Measurements from ENCODE around the gene LRRK1. TPM values are rescaled to one million over a fixed set of nuclear protein-coding genes. Genes with fewer than 3 reads are reported as not detected.

The LRRK1 gene
- total RNA-seq, 1 donor from 2014 or later: 0.86 TPM

- Mint-ChIP-seq H3K4me1 (ENCODE audit: low read depth) (no peaks in the 10 kb centered on the region), H3K4me3 (ENCODE audit: low read depth) (no peak overlapping the region), H3K27me3 (peaks cover 22% of the 10 kb centered on the region), H3K27ac (no peak overlapping the region), H3K9me3 (ENCODE audit: low read depth) (peaks cover 4% of the 10 kb centered on the region), H3K36me3 (ENCODE audit: insufficient read depth) (no peaks in the 10 kb centered on the region)
- no peak for DNase-seq (ENCODE audit: low spot score, unreplicated experiment)
- no peak for TF ChIP-seq CTCF (IDR thresholded peaks at IDR 0.05; ENCODE audit: unreplicated experiment)
These were observed 9.6 kb upstream of the LRRK1 start for GRCh38 chr15:100909565-100909964.

- Mint-ChIP-seq H3K27ac (no peak overlapping the region), H3K4me1 (ENCODE audit: low read depth) (no peaks in the 10 kb centered on the region), H3K4me3 (ENCODE audit: low read depth) (no peak overlapping the region), H3K36me3 (ENCODE audit: insufficient read depth) (no peaks in the 10 kb centered on the region), H3K27me3 (peaks cover 24% of the 10 kb centered on the region), H3K9me3 (ENCODE audit: low read depth) (peaks cover 4% of the 10 kb centered on the region)
- TF ChIP-seq CTCF (IDR thresholded peaks at IDR 0.05; ENCODE audit: unreplicated experiment): peak; percentile 26
- DNase-seq (ENCODE audit: low spot score, unreplicated experiment): no peak
These were observed 8.9 kb upstream of the LRRK1 start for GRCh38 chr15:100909989-100910955.

GRCh38 chr15:100911086-100911485, 8.1 kb upstream of the LRRK1 start:
- no peaks in the 10 kb centered on the region for H3K4me1 Mint-ChIP-seq (ENCODE audit: low read depth)
- DNase-seq (ENCODE audit: low spot score, unreplicated experiment): no peak
- peaks cover 4% of the 10 kb centered on the region for H3K9me3 Mint-ChIP-seq (ENCODE audit: low read depth)
- no peak for TF ChIP-seq CTCF (IDR thresholded peaks at IDR 0.05; ENCODE audit: unreplicated experiment)
- no peak overlapping the region for H3K4me3 Mint-ChIP-seq (ENCODE audit: low read depth)
- H3K27me3 Mint-ChIP-seq: peaks cover 26% of the 10 kb centered on the region
- H3K27ac Mint-ChIP-seq: no peak overlapping the region
- no peaks in the 10 kb centered on the region for H3K36me3 Mint-ChIP-seq (ENCODE audit: insufficient read depth)

GRCh38 chr15:100913961-100914360, 5.2 kb upstream of the LRRK1 start:
- no peak for TF ChIP-seq CTCF (IDR thresholded peaks at IDR 0.05; ENCODE audit: unreplicated experiment)
- Mint-ChIP-seq H3K4me1 (ENCODE audit: low read depth) (peaks cover 3% of the 10 kb centered on the region), H3K4me3 (ENCODE audit: low read depth) (no peak overlapping the region), H3K36me3 (ENCODE audit: insufficient read depth) (no peaks in the 10 kb centered on the region), H3K9me3 (ENCODE audit: low read depth) (peaks cover 4% of the 10 kb centered on the region), H3K27ac (no peak overlapping the region), H3K27me3 (peaks cover 40% of the 10 kb centered on the region)
- DNase-seq (ENCODE audit: low spot score, unreplicated experiment): no peak

GRCh38 chr15:100914876-100915275, 4.3 kb upstream of the LRRK1 start:
- Mint-ChIP-seq H3K4me1 (ENCODE audit: low read depth) (peaks cover 3% of the 10 kb centered on the region), H3K27ac (no peak overlapping the region), H3K27me3 (peaks cover 40% of the 10 kb centered on the region), H3K4me3 (ENCODE audit: low read depth) (no peak overlapping the region), H3K36me3 (ENCODE audit: insufficient read depth) (no peaks in the 10 kb centered on the region), H3K9me3 (ENCODE audit: low read depth) (peaks cover 4% of the 10 kb centered on the region)
- DNase-seq (ENCODE audit: low spot score, unreplicated experiment): no peak
- no peak for TF ChIP-seq CTCF (IDR thresholded peaks at IDR 0.05; ENCODE audit: unreplicated experiment)

Measured in progenitor cell of endocrine pancreas (in vitro differentiated cells).